HUES48 (cell line): ENCODE results near the gene KCNN3.
"Not testable (repeated sequence)": the region's sequence is repeated elsewhere in the genome, so short reads cannot be mapped to it uniquely, and the experiment has no call there.

Source experiments
- H3K27ac ChIP-seq: one replicate; pipeline ENCODE4 v1.7.0; 2013; ENCODE audit warnings: low read depth, low read length, inconsistent platforms
- H3K27me3 ChIP-seq: 2 replicates; pipeline ENCODE4 v1.6.1; 2013; ENCODE audit warnings: mild to moderate bottlenecking, low read length; ENCODE audit not compliant: control insufficient read depth, insufficient read depth
- H3K36me3 ChIP-seq: 2 replicates; pipeline ENCODE4 v1.6.1; 2013; ENCODE audit warnings: low read length; ENCODE audit not compliant: control insufficient read depth, insufficient read depth
- H3K4me1 ChIP-seq: 2 replicates; pipeline ENCODE4 v1.6.1; 2013; ENCODE audit warnings: mild to moderate bottlenecking, low read length; ENCODE audit not compliant: control insufficient read depth, insufficient read depth
- H3K4me3 ChIP-seq: 2 replicates; pipeline ENCODE4 v1.5.1; 2013; ENCODE audit warnings: mild to moderate bottlenecking, low read depth, low read length
- H3K9ac ChIP-seq: 2 replicates; pipeline ENCODE4 v1.6.1; 2013; ENCODE audit warnings: mild to moderate bottlenecking, low read depth, low read length, moderate library complexity
- H3K9me3 ChIP-seq: 2 replicates; pipeline ENCODE4 v1.6.1; 2013; ENCODE audit warnings: low read length; ENCODE audit not compliant: control insufficient read depth, insufficient read depth

The KCNN3 gene

DNA sequence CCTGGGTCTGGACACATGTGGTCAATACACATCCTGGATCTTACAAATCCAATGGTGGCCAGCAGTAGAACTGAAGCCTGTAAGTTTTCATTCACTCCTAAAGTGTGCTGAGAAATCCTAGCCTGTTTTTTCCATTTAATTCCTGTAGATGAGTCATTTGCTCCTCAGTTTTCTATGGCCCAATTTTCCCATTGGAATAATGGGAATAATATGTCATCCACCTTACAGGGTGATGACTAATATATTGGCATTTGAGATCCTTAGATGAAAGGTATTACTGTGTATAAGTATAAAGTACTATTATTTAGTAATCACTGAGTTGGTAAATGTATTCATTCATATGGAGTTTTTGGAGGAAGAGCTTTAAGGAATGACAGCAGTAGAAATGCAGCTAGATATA, 172.4 kb downstream of the KCNN3 start:
- Histone ChIP-seq H3K27ac (no peak overlapping the region), H3K9me3 (no peaks in the 10 kb centered on the region), H3K4me3 (no peak overlapping the region), H3K4me1 (no peaks in the 10 kb centered on the region), H3K27me3 (no peaks in the 10 kb centered on the region), H3K9ac (no peak overlapping the region), H3K36me3 (no peaks in the 10 kb centered on the region)

DNA sequence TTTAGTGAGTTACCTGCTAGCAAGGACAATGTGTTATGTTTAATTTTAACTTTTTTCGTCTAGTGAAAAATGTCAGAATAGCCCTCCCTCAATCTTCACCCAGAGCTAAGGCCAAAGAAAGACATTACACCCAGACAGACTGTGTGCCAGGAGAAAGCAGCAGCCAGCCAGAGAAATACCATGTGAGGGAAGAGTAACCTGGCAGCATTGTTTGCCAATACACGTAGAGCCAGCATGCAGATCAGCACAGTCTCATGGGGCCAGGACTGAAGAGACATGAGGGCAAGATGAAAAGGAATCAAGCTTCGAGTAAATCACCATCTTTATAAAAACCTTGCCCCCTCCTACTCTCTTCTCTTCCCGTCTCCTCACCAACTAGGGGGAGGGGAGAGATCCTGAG, 173.6 kb downstream of the KCNN3 start:
- Histone ChIP-seq H3K36me3 (no peaks in the 10 kb centered on the region), H3K27me3 (no peaks in the 10 kb centered on the region), H3K4me1 (no peaks in the 10 kb centered on the region), H3K9me3 (no peaks in the 10 kb centered on the region), H3K9ac (no peak overlapping the region), H3K27ac (no peak overlapping the region), H3K4me3 (no peak overlapping the region)

DNA sequence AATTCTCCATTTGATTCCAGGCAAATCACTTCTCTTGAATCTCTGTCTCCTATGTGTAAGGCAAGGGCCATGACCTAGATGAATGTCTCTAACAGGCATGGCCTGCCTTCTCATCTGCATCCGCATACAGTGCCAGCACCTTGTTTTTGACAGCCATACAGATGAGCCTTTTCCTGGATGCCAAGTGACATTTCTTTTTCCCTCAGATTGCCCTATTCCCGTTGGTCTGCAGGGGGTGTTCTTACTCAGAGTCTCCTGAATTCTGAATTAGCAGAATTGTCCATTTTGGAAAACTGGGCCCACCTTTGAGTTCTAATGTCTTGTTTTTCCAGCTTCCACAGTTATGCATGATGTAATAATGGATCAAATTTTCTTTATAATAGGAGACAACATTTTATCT, 174.1 kb downstream of the KCNN3 start:
- H3K9ac ChIP-seq: no peak overlapping the region
- no peaks in the 10 kb centered on the region for H3K36me3 ChIP-seq
- H3K27me3 ChIP-seq: no peaks in the 10 kb centered on the region
- H3K4me1 ChIP-seq: no peaks in the 10 kb centered on the region
- no peak overlapping the region for H3K27ac ChIP-seq
- H3K4me3 ChIP-seq: no peak overlapping the region
- H3K9me3 ChIP-seq: no peaks in the 10 kb centered on the region

DNA sequence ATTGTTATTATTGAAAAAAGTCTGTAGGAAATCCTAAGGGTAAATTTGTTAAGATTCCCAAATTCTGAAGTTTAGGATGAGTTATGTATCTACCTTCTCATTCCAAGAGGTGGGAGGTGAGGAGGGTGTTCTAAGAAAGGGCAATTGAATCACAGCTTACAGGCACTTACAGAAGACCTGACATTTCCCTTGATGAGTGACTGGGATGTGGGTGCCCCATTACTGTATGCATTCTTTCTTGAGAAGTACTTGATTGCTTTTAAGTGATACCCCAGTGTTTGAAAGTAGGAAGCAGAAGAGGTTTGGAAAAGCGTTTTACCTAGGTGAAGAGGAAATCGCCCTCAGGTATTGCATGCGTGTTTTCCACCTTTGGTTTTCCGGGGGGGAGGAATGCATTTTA, 175.1 kb downstream of the KCNN3 start:
- Histone ChIP-seq H3K27me3 (no peaks in the 10 kb centered on the region), H3K4me1 (no peaks in the 10 kb centered on the region)

DNA sequence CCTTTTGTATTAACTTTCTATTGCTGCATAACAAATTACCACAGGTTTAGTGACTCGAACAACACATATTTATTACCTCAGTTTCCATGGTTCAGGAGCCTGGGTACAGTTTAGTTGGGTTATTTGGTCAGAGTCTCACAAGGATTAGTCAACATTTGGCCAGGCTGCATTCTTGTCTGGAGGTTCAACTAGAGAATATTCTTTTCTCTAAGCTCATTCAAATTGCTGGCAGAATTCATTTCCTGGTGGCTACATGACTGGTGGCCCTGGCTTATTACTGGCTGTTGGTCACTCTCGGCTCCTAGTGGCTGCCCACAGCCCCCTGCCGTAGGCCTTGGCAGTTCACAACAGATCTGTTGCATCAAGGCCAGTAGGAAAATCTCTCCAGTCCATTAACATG, 181.0 kb downstream of the KCNN3 start:
- Histone ChIP-seq H3K9ac (no peak overlapping the region), H3K4me3 (no peak overlapping the region), H3K4me1 (no peaks in the 10 kb centered on the region), H3K9me3 (no peaks in the 10 kb centered on the region), H3K36me3 (no peaks in the 10 kb centered on the region), H3K27me3 (no peaks in the 10 kb centered on the region), H3K27ac (no peak overlapping the region)

More for the DNA sequence above, 175.1 kb downstream of the KCNN3 start:
- no peaks in the 10 kb centered on the region for H3K9me3 ChIP-seq
- H3K4me3 ChIP-seq: no peak overlapping the region
- H3K27ac ChIP-seq: no peak overlapping the region
- no peaks in the 10 kb centered on the region for H3K36me3 ChIP-seq
- H3K9ac ChIP-seq: no peak overlapping the region

DNA sequence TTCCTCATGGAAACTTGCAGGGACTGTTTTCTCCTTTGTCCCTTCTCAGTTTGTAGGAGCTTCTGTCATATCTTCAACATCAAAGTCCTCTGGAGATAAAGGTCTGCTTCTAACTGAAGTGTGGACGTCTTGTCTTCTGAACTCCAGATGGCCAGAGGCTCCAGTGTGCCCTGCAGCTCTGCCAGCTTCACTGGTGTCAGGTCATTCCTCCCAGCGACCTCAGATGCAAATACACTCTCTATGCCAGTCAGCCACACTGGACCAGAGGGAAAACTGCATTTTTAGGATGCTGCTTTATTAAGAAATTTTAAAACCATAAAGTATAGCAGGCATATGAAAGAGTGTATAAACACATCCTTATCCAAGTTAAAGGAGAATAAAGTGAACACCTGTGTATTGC, 183.6 kb downstream of the KCNN3 start:
- Histone ChIP-seq H3K27ac (no peak overlapping the region), H3K4me3 (no peak overlapping the region), H3K9me3 (no peaks in the 10 kb centered on the region), H3K27me3 (no peaks in the 10 kb centered on the region), H3K4me1 (no peaks in the 10 kb centered on the region), H3K36me3 (no peaks in the 10 kb centered on the region), H3K9ac (no peak overlapping the region)

DNA sequence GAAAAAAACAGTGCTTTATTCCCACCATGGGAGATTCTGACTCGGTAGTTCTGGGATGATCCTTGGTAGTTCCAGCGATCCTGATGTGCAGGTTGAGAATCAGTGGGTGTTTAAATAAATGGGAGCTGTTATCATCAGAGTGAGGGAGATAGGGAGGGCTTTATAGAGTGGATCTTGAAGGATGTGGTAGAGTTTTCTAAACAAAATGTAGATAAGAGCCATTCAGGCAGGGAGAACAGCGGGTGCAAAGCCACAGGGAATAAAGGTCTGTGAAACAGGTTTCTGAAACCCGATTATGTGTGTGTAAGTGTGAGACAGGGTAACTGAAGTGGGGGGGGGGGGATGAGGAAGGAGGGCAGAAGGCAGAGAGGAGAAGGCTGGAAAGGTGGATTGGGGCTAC, 186.3 kb downstream of the KCNN3 start:
- no peak overlapping the region for H3K9ac ChIP-seq
- peaks cover 6% of the 10 kb centered on the region for H3K9me3 ChIP-seq
- no peak overlapping the region for H3K4me3 ChIP-seq
- H3K27ac ChIP-seq: no peak overlapping the region
- H3K27me3 ChIP-seq: no peaks in the 10 kb centered on the region
- no peaks in the 10 kb centered on the region for H3K4me1 ChIP-seq
- H3K36me3 ChIP-seq: no peaks in the 10 kb centered on the region

DNA sequence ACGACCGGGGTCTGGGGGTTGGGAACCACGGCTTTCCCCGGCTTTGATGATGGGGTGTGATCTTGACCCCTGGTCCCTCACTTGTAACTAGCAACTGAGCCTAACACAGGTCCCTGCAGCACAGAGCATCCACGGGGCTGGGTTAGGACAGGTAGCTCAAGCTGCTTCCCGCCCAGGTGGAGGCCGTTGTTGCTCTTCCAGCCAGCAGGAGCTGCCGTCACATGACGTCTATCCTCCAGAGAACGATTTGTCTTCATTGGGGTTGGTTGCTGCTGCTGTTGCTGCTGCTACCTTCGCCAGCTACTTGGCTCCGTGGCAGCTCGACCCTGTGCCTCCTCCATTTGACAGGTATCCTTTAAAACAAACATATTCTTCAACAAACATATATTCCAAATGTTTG, 187.8 kb downstream of the KCNN3 start:
- Histone ChIP-seq H3K36me3 (no peaks in the 10 kb centered on the region), H3K27ac (no peak overlapping the region), H3K9ac (no peak overlapping the region), H3K27me3 (no peaks in the 10 kb centered on the region), H3K9me3 (peaks cover 6% of the 10 kb centered on the region), H3K4me3 (no peak overlapping the region), H3K4me1 (no peaks in the 10 kb centered on the region)

DNA sequence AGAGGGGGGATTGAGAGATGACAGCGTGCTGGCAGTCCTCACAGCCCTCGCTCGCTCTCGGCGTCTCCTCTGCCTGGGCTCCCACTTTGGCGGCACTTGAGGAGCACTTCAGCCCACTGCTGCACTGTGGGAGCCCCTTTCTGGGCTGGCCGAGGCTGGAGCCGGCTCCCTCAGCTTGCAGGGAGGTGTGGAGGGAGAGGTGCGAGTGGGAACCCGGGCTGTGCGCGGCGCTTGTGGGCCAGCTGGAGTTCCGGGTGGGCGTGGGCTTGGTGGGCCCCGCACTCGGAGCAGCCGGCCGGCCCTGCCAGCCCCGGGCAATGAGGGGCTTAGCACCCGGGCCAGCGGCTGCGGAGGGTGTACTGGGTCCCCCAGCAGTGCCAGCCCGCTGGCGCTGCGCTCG, 192.2 kb downstream of the KCNN3 start:
- not testable (repeated sequence) for H3K27ac ChIP-seq, H3K9me3 ChIP-seq, H3K9ac ChIP-seq, H3K27me3 ChIP-seq, H3K4me1 ChIP-seq, H3K36me3 ChIP-seq, H3K4me3 ChIP-seq

DNA sequence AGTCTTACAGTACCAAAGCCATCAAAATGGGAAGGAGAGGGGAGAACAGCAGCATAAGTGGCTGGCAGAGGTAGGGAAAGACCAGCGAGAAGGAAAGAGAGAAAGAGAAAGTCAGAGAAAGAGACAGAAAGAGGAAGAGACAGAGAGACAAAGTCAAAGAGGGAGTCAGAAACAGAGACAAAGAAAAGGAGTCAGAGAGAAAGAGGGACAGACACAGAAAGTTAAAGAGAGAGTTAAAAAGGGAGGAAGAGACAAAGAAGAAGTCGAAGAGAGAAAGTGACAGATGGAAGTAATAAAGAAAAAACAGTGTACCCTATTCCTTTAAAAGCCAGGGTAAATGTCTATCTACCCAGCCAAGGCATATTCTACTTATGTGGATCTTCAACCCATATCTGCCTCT, 193.2 kb downstream of the KCNN3 start:
- H3K27me3 ChIP-seq, H3K4me3 ChIP-seq, H3K9me3 ChIP-seq, H3K27ac ChIP-seq, H3K4me1 ChIP-seq, H3K9ac ChIP-seq, H3K36me3 ChIP-seq: not testable (repeated sequence)

DNA sequence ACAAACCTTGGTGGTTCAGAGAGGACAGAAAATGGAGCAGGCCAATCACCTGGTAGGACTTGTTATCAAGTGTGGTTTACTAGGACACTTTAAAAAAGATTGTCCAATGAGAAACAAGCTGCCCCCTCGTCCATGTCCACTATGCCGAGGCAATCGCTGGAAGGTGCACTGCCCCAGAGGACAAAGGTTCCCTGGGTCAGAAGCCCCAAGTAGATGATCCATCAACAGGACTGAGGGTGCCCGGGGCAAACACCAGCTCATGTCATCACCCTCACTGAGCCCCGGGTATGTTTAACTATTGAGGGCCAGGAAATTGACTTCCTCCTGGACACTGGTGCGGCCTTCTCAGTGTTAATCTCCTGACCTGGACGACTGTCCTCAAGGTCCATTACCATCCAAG, 195.6 kb downstream of the KCNN3 start:
- not testable (repeated sequence) for H3K27me3 ChIP-seq, H3K4me1 ChIP-seq, H3K36me3 ChIP-seq, H3K4me3 ChIP-seq, H3K9ac ChIP-seq, H3K9me3 ChIP-seq, H3K27ac ChIP-seq

DNA sequence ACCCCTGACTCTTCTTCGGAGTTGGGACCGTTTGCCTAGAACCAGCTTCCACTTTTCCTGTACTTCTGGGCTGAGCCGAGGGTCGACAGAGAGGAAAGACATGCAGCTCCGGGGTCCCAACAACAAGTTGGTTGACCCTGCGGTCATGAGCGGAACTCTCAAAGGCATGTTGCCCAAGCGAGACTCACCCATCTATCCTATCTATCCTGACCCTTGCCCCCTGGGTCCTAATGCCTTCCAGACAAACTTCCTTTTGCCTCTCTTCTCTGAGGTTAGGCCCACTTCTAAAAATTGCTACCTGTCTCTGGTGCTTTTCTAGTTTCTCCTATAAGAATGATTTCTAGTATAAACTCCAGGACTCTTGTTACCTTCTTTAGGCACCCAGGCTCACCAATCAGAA, 197.8 kb downstream of the KCNN3 start:
- not testable (repeated sequence) for H3K27ac ChIP-seq, H3K9me3 ChIP-seq, H3K4me1 ChIP-seq, H3K36me3 ChIP-seq, H3K27me3 ChIP-seq, H3K4me3 ChIP-seq, H3K9ac ChIP-seq
